Measurements from ENCODE around the gene FAM83G.

FAM83G gene

DNA sequence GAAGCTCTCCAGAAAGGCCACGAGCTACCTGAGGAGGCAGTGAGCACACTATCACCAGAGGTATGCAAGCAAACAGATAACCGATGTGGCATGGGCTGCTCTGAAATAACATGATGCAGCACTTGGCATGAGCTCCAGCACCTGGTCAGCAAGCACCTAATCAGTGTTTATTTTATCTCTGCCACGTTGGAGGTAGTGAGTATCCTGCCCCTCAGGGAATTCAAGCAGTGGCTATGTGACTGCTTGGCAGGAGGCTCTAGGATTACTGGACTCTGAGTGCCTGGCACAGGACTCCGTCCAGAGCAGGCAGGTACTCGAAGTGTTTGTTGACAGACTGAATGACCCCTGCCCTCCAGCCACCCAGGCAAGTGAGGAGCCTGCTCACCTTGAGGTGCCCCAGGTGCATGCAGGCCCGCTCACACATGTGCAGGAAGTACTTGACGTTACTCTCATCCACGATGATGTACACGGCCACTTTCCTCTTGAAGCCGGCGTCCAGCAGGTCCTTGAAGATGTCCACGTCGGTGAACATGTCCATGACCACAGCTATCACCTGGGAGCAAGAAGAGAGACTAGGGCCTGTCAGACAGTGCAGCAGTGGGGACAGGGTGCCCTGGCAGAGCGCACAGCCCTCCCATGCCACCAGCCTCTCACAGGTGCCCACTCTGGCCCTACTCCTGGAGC, 16.6 kb downstream of the FAM83G start:
- DNase-seq, result no peak

DNA sequence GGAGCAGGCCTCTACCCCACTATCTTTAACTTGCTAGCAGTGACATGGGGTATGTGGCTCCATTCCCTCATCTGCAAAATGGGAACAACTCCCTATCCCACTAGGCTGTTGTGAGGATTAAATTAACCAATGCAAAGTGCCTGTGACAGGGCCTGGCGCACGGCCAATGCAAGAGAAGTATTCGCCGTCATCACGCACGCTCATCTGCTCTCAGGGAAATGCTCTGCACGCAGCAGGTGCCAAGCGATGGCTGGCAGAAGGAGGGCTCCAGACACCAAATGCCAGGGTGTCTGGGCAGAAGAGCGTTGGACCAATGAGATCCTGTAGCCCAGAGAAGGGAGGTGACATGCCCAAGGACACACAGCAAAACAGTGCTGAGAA, 17.3 kb downstream of the FAM83G start:
- no peak for DNase-seq

DNA sequence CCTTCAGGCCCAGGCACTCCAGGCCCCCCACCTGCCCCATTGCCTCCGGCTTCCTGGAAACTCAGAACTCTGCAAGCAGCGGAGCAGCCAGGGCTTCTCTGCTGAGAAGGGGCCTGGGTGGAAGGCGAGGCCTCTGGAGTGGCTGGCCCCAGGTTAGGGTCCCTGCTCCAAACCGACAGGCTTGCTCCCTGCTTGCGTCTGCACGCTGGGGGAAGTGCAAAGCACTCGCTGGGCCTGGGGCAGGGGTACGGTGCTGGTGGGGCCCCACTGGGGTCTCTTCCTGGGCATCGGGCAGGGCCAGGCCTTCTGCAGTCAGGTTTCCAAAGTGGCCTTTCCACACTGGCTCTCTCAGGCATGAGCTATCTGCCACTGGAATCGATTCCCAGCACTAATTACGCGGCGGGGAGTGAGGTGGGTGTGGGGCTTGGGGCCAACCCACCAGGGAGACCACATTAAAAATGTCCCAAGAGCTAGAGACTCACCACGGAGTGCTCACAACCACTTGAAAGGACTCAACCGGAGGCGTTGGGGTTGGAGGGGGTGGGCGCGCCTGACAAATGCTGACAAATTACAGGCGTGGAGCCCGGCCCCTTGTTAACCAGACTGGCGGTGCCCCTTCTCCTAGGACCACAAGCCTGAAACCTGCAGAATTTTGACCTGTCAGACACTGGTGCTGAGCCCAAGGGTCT, 17.9 kb downstream of the FAM83G start:
- no peak for DNase-seq

- DNase-seq, result no peak
These were observed 19.1 kb downstream of the FAM83G start for GRCh38 chr17:18985475-18985874.

DNA sequence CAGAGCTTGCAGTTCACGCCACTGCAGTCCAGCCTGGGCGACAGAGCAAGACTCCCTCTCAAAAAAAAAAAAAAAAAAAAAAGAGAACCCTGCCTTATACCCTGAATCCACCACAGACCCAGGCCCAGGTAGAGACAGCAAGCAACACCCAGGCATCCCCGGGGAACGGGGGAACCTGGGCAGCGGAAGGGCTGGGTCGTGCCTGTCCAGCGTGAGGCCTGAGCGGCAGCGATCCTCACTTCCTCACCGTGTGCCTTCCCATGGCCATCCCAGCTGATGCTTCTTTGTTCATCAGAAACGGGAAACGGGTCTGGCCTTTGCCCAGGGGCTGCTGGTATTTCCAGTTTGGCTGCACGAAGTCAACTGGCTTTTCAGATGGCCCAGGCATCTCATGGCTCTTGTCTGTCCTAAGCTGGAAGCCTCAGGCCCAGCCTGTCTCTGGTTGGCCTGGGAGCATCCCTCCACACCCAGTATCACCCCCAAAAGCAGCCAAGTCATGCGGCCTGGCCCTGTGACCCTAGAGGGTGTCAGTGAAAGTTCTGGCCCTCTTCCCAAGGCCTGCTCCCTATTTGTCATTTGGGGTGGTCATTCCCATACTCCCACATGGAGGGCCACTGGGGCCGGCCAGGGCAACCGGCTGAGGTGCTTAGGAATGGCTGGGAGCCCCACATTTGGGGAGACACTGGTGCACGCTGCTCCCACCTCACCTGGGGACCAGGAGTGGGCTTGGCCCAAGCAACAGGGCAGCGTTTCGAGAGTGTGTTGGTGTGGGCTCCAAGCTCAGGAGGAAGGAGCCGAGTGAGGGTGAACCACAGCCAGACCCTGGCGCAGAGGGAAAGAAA, 20.1 kb downstream of the FAM83G start:
- no peak for DNase-seq

DNA sequence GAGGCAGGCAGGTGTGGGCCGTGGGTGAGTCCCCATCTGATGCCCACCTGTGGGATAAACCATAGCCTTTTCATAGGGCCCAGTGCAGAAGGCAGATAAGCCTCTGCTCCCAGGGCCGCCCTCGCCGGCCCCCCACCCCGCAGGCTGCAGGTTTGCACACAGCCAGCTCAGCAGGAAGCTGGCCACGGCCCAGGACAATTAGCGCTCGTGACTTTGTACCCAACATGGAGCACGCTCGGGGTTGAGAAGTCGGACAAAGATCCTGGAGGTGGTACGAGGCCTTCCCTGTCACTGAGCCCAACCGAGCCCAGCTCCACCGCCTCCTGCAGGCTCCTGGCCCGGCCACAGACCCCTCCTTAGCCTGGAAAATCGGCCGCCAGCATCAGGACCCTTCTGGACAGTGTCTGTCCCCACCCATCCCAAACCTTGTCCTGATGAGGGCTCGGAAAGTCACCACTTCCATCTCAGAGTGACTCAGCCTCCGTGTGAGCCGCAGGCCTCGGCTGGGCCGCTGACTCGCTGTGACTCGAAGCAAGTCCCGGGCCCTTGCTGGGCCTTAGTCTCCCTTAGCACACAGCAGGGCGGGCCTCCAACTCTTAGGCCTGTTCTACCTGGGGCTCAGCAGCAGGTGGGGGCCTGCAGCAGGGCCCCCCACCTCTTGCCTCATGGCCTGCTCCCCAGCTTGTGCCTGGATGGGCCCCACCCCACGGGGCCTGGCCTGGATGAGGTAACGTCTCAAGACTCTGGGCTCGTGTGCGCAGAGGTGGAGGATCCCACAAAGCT, 22.7 kb downstream of the FAM83G start:
- peak; percentile 98 for DNase-seq

GRCh38 chr17:18981335-18981641, 23.3 kb downstream of the FAM83G start:
- DNase-seq, result no peak

GRCh38 chr17:18980682-18981334, 23.8 kb downstream of the FAM83G start:
- peak; percentile 84 for DNase-seq

DNA sequence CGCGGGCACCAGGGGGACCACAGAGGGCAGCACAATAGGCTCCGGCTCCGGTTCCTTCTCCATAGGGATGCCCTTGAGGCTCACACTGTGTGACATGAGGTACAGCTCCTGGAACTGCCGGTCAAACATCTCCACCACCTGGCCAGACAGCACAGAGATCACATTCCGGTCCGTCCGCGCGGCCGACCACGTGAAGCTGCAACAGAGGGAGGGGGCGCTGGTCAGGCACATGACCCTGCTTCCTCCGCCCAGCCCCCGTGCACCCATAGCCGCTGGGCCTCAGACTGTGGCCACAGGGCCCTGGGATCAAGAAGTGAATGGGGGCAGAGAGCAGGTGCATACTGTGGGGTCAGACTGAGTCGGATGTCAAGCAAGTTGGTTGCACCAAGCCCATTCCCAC, 25.9 kb downstream of the FAM83G start:
- no peak for DNase-seq

GRCh38 chr17:18978050-18978449, 26.5 kb downstream of the FAM83G start:
- DNase-seq, result no peak

- no peak for DNase-seq
These were observed 26.9 kb downstream of the FAM83G start for GRCh38 chr17:18977646-18978045.

DNA sequence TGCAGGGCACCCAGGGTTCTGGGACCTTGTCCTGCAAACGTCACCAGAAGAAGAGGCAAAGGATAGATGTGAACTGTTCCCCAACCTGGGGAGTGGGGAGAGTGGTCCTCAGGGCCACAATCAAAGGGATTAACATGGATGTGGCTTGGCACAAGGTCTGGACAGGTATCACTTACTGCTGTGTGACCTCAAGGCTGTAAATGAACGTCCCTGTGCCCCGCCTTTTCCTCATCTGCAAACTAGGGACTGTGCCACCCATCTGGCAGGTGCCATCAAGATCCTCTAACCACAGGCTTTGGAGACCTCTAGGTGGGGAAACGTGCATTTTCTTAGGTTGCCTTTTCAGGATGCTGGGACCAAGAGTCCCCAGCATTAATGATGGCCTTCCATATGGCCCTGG, 27.5 kb downstream of the FAM83G start:
- DNase-seq, result no peak

DNA sequence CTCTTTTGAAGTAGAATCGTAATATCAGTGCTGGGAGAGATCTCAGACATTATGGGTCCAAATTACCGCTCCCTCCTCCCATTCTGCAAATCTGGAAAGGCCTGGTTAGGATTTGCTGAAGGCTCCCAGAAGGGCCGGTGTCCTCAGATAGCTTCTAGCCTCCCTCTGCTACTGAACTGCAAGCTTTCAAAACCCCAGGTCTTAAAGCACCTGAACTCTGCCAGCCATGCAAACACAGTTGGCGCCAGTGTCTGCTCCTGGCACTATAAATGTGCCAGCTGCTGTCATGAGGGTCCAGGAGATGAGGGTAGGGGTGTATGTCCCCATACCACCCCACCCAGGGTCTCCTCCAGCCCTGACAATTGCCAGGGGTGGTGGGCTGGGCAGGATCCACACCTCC, 28.4 kb downstream of the FAM83G start:
- DNase-seq, result no peak

DNA sequence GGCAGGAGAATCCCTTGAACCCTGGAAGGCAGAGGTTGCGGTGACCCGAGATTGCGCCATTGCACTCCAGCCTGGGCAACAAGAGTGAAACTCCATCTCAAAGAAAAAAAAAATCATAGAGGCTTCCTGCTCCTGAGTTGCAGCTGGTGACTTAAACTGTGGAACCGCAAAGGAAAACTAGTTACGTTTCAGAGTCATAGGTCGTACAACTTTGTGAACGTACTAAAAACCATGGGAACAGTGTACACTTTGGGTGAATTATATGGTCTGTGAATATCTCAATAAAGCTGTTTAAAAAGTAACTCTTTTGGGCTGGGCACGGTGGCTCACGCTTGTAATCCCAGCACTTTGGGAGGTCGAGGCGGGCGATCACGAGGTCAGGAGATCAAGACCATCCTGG, 29.0 kb downstream of the FAM83G start:
- no peak for DNase-seq

- no peak for DNase-seq
These were observed 30.0 kb downstream of the FAM83G start for GRCh38 chr17:18974407-18975149.

DNA sequence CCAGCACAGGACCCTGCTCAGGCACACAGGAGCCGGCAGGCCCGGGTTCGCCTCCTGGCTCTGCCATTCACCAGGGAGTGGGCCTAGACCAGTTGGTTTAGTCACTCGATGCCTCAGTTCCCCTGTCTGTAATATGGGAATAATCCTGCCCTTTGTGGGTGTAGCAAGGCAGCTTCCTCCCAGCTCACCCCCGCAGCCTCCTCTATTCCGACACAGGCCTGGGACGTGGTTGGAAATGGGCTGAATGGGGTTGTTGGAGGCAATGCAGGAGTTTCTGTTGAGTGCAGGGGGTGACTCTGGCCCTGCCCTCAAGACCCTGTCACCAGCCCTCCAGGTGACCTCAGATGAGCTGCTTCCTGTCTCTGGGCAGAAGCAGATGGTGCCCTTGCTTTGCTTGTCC, 32.8 kb downstream of the FAM83G start:
- DNase-seq, result no peak

- DNase-seq, result no peak
These were observed 33.7 kb downstream of the FAM83G start for GRCh38 chr17:18970582-18971480.

DNA sequence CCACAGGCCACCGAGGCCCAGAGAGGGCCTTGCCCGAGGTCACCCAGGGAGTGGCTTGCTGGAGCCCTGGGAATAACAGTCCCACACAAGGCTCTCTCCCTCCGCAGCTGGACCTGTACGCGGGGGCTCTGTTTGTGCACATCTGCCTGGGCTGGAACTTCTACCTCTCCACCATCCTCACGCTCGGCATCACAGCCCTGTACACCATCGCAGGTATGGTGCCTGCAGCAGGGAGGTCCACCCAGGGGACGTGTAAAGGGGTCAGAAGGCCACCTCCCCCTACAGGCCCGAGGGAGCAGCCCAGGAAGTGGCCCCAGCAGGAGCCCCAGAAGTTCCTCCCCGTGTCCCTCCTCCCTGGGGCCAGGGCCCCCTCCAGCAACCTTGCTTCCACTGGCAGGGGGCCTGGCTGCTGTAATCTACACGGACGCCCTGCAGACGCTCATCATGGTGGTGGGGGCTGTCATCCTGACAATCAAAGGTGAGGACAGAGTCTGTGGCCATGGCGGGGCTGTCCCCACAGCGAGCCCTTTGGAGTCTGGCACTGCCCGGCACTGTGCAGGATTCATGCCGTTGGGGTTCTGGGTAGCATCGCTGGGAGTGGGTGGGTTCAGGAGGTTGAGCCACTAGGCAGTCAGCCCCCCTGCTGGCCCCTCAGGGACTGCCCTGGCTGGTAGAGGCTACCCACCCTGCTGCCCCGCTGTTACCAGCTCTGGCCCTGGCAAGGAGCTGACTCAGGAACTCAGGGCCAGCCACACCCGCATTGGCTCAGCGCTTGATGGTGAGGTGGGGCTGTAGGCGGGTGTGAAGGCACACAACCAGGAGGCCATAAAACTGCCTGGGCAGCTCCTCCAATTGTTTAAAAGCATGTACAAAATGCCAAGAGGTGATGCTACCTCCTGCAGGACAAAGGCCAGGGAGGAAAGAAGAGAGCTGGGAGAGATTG, 35.3 kb downstream of the FAM83G start:
- DNase-seq, result no peak

GRCh38 chr17:18968345-18968744, 36.2 kb downstream of the FAM83G start:
- no peak for DNase-seq

- no peak for DNase-seq
These were observed 36.6 kb downstream of the FAM83G start for GRCh38 chr17:18967916-18968315.
